SH-SY5Y (cell line): ENCODE results near the gene MPRIP.

Experiments used
- GATA2 ChIP-seq: IDR thresholded peaks from 2 replicates; pipeline ENCODE4 v1.6.1; 2011; ENCODE audit warnings: mild to moderate bottlenecking, low read depth, low read length
- GATA3 ChIP-seq: IDR thresholded peaks from 2 replicates; pipeline ENCODE4 v1.6.1; 2011; ENCODE audit warnings: low read depth, mild to moderate bottlenecking, low read length, moderate library complexity

GRCh38 chr17:17159571-17159970 is 117.3 kb downstream of the MPRIP start:
- no peak for TF ChIP-seq GATA2
- no peak for TF ChIP-seq GATA3
